ENCODE data around the gene COL11A2.
"Not testable (repeated sequence)": the region's sequence is repeated elsewhere in the genome, so short reads cannot be mapped to it uniquely, and the experiment has no call there.

Gene COL11A2

GRCh38 chr6:33192105-33192646, at the start of gene COL11A2:
Gene COL11A2 (minus strand): TSS chr6:33192467. CDS start chr6:33192240, 227 bp downstream.
- DNase-seq (ENCODE audit: low spot score) = no peak

- DNase-seq (ENCODE audit: low spot score) = no peak
These were observed 49.7 kb upstream of the COL11A2 start for GRCh38 chr6:33241968-33242367.

GRCh38 chr6:33237741-33238140, 45.5 kb upstream of the COL11A2 start:
- no peak for DNase-seq (ENCODE audit: low spot score)

- no peak for DNase-seq (ENCODE audit: low spot score)
These were observed 44.6 kb upstream of the COL11A2 start for GRCh38 chr6:33236852-33237251.

GRCh38 chr6:33236328-33236727, 44.1 kb upstream of the COL11A2 start:
- no peak for DNase-seq (ENCODE audit: low spot score)

- DNase-seq (ENCODE audit: low spot score) = no peak
These were observed 43.0 kb upstream of the COL11A2 start for GRCh38 chr6:33235221-33235634.

- not testable (repeated sequence) for DNase-seq (ENCODE audit: low spot score)
These were observed 34.3 kb upstream of the COL11A2 start for GRCh38 chr6:33226503-33227120.

- DNase-seq (ENCODE audit: low spot score) = no peak
These were observed 25.4 kb upstream of the COL11A2 start for GRCh38 chr6:33217681-33218080.

GRCh38 chr6:33217246-33217645, 25.0 kb upstream of the COL11A2 start:
- DNase-seq (ENCODE audit: low spot score) = no peak

- no peak for DNase-seq (ENCODE audit: low spot score)
These were observed 23.9 kb upstream of the COL11A2 start for GRCh38 chr6:33216117-33216649.

- no peak for DNase-seq (ENCODE audit: low spot score)
These were observed 23.2 kb upstream of the COL11A2 start for GRCh38 chr6:33215271-33216116.

GRCh38 chr6:33213989-33214335, 21.7 kb upstream of the COL11A2 start:
- DNase-seq (ENCODE audit: low spot score) = no peak

GRCh38 chr6:33213166-33213988, 21.1 kb upstream of the COL11A2 start:
- no peak for DNase-seq (ENCODE audit: low spot score)

- DNase-seq (ENCODE audit: low spot score) = no peak
These were observed 20.5 kb upstream of the COL11A2 start for GRCh38 chr6:33212857-33213165.

GRCh38 chr6:33211666-33212422, 19.6 kb upstream of the COL11A2 start:
- DNase-seq (ENCODE audit: low spot score) = no peak

GRCh38 chr6:33211136-33211535, 18.9 kb upstream of the COL11A2 start:
- DNase-seq (ENCODE audit: low spot score) = no peak

GRCh38 chr6:33209856-33210255, 17.6 kb upstream of the COL11A2 start:
- no peak for DNase-seq (ENCODE audit: low spot score)

- peak; percentile 81 for DNase-seq (ENCODE audit: low spot score)
These were observed 16.1 kb upstream of the COL11A2 start, which contains the start of gene RING1 for GRCh38 chr6:33208091-33208967. Gene RING1 (plus strand): TSS chr6:33208500. CDS start chr6:33208823, 323 bp downstream.

- DNase-seq (ENCODE audit: low spot score) = no peak
These were observed 15.4 kb upstream of the COL11A2 start for GRCh38 chr6:33207552-33208090.
